ENCODE results near the gene UGT1A5. TPM values are rescaled to one million over a fixed set of nuclear protein-coding genes. Genes with fewer than 3 reads are reported as not detected.

The UGT1A5 gene
- total RNA-seq, 1 donor from 2014 or later: not detected

DNA sequence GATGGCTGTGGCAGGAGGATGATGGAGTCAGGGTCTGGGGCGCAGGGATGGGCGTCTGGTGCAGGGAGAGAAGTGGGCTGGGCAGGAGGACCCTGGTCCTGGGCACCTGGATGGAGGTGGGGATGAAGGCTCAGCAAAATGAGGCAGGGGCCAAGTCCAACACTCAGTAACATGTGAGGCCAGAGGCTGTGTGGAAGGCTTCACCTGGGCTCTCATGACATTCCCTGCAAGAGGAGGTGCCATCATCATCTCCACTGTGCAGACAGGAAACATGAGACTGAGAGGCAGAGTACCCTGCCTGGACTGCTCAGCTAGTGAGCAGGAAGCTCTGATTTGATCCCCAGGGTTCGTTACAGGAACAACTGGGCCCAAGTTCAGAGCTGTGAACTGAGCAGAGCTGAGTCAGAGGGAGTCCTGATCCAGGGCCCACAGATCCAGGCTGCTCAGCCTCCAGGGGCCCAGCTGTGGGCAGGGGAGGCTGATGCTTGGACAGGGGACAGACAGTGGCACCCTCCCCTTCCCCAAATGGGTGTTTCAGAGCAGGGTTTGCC lies 104.7 kb downstream of the UGT1A5 start:
- DNase-seq (no peak), ATAC-seq (no peak)
- intact Hi-C loops (cut with micrococcal nuclease): no loop called here

DNA sequence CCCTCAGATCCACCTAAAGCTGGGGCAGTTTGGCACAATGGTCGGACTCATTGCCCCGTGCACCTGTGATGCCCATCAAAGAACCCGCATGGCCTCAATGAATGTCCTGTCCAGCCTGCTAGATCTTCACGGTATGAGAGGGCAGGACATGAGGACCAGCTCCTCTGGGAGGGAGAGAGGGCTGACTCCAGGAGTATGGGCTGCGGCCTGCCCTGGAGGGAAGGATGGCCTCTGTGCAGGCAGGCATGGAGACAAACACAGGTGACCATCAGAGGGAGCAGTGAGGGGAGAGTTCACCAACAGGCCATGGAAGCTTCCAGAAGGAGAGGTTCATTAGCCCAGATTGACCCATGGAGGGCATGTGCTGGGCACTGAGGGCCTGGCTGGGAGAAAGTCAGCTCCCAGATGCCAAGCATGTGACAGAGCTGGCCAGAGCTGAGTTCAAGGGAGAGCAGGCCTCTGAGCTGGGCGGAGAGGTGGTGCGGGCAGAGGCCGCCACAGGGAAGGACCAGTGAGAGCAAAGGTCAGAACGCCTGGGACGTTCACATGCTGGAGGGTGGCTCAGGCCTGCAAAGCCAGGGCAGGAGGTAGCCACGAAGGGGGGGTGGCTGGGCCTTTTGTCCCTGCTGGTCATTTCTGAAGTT lies 105.4 kb downstream of the UGT1A5 start:
- DNase-seq (no peak), ATAC-seq (no peak)
- intact Hi-C loops (cut with micrococcal nuclease): no loop called here

DNA sequence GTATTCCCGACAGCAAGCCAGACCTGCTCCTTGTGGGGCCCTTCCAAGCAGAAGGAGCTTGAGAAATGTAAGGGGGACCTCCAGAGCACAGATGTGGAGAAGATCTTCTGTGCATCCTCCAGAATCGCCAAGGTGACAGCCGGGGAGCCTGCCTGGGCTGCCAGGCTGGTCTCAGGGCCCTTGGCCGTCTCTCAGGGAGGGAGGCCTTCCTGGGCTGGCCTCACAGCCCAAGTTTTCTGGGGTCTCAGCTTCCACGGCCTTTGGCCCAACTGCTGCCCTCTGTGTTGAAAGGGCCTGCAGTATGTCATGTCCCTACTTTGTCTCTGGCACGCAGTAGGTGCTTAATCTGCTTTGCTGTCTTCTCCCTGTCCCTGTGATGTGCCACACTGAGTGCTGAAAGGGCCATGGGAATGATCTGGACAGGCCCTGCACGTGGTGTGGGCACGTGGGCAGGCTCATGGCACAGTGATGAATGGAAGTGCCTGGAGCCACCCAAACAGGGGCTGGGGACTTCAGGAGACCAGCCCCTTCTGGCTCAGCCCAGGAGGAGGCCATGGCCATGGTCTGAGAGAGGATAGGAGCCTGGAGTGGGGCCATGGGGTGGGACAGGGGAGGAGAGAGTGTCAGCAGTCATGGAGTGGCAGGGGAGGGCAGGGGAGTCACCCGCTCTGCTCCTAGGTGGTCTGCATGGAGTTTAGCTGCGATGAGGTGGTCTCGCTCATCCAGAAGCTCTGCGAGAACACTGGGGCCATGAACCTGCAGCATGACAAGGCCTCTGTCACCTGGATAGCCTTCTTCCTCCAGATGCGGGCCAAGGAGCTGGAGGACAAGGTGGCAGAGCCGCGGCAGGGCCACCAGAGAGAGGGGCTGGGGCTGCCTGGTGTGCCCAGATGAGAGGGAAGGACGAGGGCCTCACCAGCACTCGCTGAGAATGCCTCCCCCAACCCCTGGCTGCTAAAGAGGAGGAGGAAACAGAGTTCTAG lies 106.2 kb downstream of the UGT1A5 start:
- ATAC-seq (no peak), DNase-seq (no peak)
- intact Hi-C loops (cut with micrococcal nuclease): no loop called here

DNA sequence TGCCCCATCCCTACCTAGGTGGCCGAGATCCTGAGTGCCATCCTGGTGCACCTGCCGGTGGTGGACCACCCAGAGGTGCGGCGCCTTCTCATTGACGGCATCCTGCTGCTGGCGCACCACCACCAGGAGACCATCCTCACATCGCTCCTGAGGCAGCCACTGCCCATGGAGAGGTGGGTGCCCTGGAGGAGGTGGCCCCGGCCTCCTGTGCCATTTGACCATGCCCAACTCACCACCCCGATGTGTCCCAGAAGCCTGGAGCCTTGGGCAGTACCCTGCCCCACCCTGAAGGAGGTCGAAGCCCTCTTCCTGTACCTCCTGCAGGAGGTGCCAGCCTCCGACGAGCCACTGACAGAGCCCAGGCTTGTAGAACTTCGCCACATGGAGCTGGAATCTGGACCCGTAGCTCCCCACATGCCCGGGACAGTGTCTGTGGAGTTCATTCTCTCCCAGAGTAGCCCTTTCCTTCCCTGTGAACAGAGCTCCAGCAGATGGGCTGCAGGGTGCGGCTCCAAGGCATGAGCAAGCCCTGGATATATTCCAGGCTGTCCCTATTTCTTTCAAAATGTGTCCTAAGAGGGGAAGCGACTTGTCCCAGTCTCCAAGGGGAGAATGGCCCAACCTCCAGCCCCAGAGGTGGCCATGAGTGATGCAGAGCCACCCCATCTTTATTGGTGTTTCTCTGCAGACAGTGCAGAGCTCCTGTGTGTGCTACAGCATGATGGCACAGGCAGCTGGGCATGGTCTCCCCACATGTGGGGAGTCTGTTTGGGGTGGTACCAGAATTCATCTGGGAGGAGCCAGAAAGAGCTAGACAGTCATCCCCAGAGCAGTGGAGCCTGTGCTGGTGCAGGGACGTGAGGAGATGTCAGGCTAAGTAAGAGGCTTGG lies 107.4 kb downstream of the UGT1A5 start:
- intact Hi-C loops (cut with micrococcal nuclease): no loop called here
- DNase-seq (no peak), ATAC-seq (no peak)

DNA sequence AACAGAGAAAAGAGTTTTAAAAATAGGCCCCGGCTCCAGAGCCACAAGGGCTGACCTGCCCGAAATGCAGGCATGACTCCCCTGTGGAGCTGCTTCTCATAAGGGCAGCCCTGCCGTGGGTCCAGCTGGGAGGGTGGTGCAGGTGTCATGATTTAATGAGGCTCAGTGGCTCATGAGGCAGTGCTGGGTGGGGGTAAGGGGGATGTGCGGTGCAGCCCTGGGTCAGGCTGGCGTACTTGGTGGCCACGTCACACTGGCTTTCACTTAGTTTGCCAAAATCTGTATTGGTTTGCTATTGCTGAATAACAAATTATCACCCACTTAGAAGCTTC lies 108.0 kb downstream of the UGT1A5 start:
- DNase-seq: no peak
- no peak for ATAC-seq
- intact Hi-C loops (cut with micrococcal nuclease): no loop called here

DNA sequence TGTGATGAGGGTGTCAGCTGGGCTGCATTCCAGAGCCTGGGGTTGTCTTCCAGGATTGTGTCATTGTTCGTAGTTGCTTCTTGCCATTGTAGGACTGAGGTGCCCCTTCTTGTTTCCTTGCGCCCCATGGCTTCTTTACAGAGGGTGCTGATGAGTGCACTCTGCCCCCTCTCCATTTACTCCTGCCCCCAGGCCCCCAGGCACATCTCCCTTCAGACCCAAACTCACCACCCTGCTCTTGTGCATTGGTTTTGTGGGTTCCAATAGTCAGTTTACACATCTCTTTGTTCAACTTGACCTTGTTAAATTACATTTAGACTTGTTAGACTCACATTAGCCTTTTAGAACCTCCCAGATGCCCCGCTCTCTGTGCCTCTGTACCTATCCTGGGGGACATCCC lies 108.5 kb downstream of the UGT1A5 start:
- ATAC-seq (no peak), DNase-seq (no peak)
- intact Hi-C loops (cut with micrococcal nuclease): no loop called here

DNA sequence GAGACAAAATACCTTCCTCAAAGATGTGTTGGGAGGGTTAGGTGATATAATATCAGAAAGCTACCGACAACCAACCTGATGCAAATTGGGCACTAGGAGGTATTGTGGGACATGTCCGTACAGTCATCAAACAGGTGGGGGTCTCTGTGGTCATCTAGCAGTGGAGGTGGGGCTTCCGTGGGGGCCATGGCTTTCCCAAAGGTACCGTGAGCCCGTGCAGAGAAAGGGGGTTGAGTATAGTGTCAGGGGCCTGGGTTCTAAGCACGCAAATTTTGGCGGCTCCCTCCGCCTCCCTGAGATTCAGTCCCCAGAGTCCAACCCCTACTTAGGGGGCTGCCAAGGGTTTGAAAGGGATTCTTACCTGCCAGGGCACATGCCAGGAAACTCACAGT lies 109.0 kb downstream of the UGT1A5 start:
- no peak for ATAC-seq
- DNase-seq: no peak
- intact Hi-C loops (cut with micrococcal nuclease): no loop called here

DNA sequence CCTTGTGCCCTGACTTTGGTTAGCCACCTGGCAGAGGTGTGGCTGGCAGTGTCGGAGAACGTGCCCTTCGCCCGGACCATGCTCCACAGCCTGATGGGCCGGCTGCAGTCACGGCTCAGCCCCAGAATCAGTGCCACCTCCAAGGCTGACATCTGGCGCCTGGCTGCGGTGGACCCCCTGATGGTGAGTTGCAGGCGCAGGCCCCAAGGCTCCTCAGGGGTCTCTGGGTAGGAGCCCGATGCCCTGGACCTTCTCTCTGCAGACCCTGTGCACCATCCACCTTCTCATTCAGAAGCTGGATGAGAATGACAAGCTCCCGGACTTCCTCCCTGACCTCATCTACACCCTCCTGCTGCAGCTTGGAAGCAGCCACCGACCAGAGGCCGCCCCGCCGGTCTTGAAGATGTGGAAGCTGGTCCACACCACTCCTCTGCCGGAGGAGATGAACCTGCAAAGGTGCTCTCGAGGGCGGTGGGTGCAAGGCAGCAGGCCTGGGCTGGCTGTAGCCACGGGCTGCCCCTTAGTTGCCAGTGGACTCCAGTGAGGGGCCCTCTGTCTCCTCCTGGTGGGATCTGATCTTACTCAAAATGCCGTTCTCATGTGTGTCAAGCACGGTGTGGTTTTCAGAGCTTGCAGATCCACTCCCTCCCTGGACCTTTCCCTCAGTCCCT lies 109.5 kb downstream of the UGT1A5 start:
- no peak for ATAC-seq
- intact Hi-C loops (cut with micrococcal nuclease): no loop called here
- no peak for DNase-seq

Other genes with a start within 250 kb of the UGT1A5 start
- 21.8 TPM for gene USP40, start 146.1 kb upstream of the UGT1A5 start, total RNA-seq
- not detected for gene UGT1A8, start 95.3 kb upstream of the UGT1A5 start, total RNA-seq
- gene UGT1A10, start 76.5 kb upstream of the UGT1A5 start, total RNA-seq: not detected
- not detected for gene UGT1A9, start 41.0 kb upstream of the UGT1A5 start, total RNA-seq
- not detected for gene UGT1A7, start 31.0 kb upstream of the UGT1A5 start, total RNA-seq
- not detected for gene UGT1A6, start 20.0 kb upstream of the UGT1A5 start, total RNA-seq
- not detected for gene UGT1A4, start 5.8 kb downstream of the UGT1A5 start, total RNA-seq
- not detected for gene UGT1A3, start 16.1 kb downstream of the UGT1A5 start, total RNA-seq
- gene UGT1A1, start 47.4 kb downstream of the UGT1A5 start, total RNA-seq: not detected
- gene MROH2A, start 65.4 kb downstream of the UGT1A5 start, total RNA-seq: not detected
- 0.52 TPM for gene HJURP, start 141.6 kb downstream of the UGT1A5 start, total RNA-seq
- not detected for gene TRPM8, start 204.5 kb downstream of the UGT1A5 start, total RNA-seq

Measured in left ventricle myocardium superior (tissue), 1 donor.